ENCODE results near the gene GGNBP2. TPM values are rescaled to one million over a fixed set of nuclear protein-coding genes. Genes with fewer than 3 reads are reported as not detected.

Gene GGNBP2
- polyA plus RNA-seq, 1 of the 3 experiments (the other 2 are of a cell fraction): 79.3 TPM

GRCh38 chr17:36594626-36595401 is 50.1 kb downstream of the GGNBP2 start:
- no peak overlapping the region for H3K27ac ChIP-seq (ENCODE audit: low read depth in 2 of 2, low read length in 1 of 2)
- H4K20me1 ChIP-seq (ENCODE audit: insufficient read depth): no peaks in the 10 kb centered on the region
- ChIA-PET POLR2A (no interaction called here), CTCF (interaction anchor here (3.4 kb wide), 1 partner anchor 8 kb away, joined by 15 read pairs; no protein-coding TSS in a partner anchor)
- H3K4me3 ChIP-seq (ENCODE audit: low read depth in 2 of 2, low read length in 1 of 2): no peak overlapping the region
- H3F3A ChIP-seq (replicated peaks; ENCODE audit: insufficient read depth): peaks cover 10% of the 10 kb centered on the region
- WGBS (ENCODE audit: low lambda C conversion rate): 83% methylated on average over 13 of the region's 13 CpGs
- H3K79me2 ChIP-seq (ENCODE audit: insufficient read depth): peaks cover 13% of the 10 kb centered on the region; the same call in 1 of the 2 replicates
- peaks cover 0 to 15% of the 10 kb centered on the region in 2 experiments; a peak in 1 of 4 replicates for H3K4me1 ChIP-seq (ENCODE audit: control insufficient read depth in 1 of 2, insufficient read depth in 2 of 2, low read depth in 1 of 2, low read length in 1 of 2)
- no peak for DNase-seq
- no peaks in the 10 kb centered on the region for H3K9me2 ChIP-seq
- H3K36me3 ChIP-seq (replicated peaks in 1 of 2; ENCODE audit: control insufficient read depth in 1 of 2, insufficient read depth in 2 of 2, low read length in 1 of 2): peaks cover under 1 to 18% of the 10 kb centered on the region in 2 experiments
- no peak for TF ChIP-seq TAF1 (IDR thresholded peaks at IDR 0.05; ENCODE audit: borderline replicate concordance, low read depth, low read length)
- TF ChIP-seq RFX5 (IDR thresholded peaks at IDR 0.05; ENCODE audit: low read length): no peak
- TF ChIP-seq ELF1 (IDR thresholded peaks at IDR 0.05): no peak
- no peak for TF ChIP-seq TCF12 (IDR thresholded peaks at IDR 0.05)
- TF ChIP-seq GABPA (IDR thresholded peaks at IDR 0.05; ENCODE audit: low read depth): no peak
- TF ChIP-seq FOXJ3 (CRISPR knock-in tag; IDR thresholded peaks at IDR 0.05): no peak
- TF ChIP-seq NFIC (IDR thresholded peaks at IDR 0.05; ENCODE audit: borderline replicate concordance): no peak
- TF ChIP-seq SMC3 (IDR thresholded peaks at IDR 0.05; ENCODE audit: low read depth, low read length): no peak
- TF ChIP-seq, protein P1, sequence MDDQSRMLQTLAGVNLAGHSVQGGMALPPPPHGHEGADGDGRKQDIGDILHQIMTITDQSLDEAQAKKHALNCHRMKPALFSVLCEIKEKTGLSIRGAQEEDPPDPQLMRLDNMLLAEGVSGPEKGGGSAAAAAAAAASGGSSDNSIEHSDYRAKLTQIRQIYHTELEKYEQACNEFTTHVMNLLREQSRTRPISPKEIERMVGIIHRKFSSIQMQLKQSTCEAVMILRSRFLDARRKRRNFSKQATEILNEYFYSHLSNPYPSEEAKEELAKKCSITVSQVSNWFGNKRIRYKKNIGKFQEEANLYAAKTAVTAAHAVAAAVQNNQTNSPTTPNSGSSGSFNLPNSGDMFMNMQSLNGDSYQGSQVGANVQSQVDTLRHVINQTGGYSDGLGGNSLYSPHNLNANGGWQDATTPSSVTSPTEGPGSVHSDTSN (IDR thresholded peaks at IDR 0.05): no peak
- no peak for TF ChIP-seq REST (IDR thresholded peaks at IDR 0.05; ENCODE audit: low read depth, low read length)
- H3K4me2 ChIP-seq: no peak overlapping the region
- no peaks in the 10 kb centered on the region for H3K27me3 ChIP-seq (ENCODE audit: insufficient read depth)
- no peak overlapping the region for H2AFZ ChIP-seq (ENCODE audit: low read depth)
- H3K9ac ChIP-seq: no peak overlapping the region
- no peaks in the 10 kb centered on the region for H3K9me3 ChIP-seq

DNA sequence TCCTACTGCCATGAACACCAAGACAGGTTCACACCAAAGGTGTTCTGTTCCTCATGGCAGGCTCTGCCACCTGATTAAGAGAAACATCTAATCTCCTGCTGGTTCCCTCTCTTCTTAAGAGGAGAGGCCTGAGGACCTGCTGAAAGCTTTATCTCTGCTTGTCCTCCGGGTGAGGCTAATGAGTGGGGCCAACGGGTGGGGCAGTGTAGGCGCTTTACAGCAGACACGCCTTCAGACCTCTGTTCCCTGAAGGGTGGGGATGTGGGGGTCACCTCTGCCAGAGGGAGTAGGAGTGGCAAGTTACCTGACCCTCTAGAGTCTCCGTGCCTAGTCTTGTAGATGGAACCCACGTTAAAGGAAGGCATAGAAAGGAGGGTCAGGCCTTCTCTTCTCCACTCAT is 52.5 kb downstream of the GGNBP2 start:
- Histone ChIP-seq H3K27me3 (ENCODE audit: insufficient read depth) (no peaks in the 10 kb centered on the region), H3K9me3 (no peaks in the 10 kb centered on the region), H3K79me2 (ENCODE audit: insufficient read depth) (peaks cover 19% of the 10 kb centered on the region; the same call in 1 of the 2 replicates), H3K9me2 (no peaks in the 10 kb centered on the region), H3K4me2 (no peak overlapping the region), H3K27ac (ENCODE audit: low read depth in 2 of 2, low read length in 1 of 2) (no peak overlapping the region), H2AFZ (ENCODE audit: low read depth) (no peak overlapping the region), H3K4me3 (ENCODE audit: low read depth in 2 of 2, low read length in 1 of 2) (no peak overlapping the region), H3F3A (replicated peaks; ENCODE audit: insufficient read depth) (peaks cover 6% of the 10 kb centered on the region), H3K4me1 (ENCODE audit: control insufficient read depth in 1 of 2, insufficient read depth in 2 of 2, low read depth in 1 of 2, low read length in 1 of 2) (peaks cover 0 to 21% of the 10 kb centered on the region in 2 experiments; a peak in 1 of 4 replicates), H3K36me3 (replicated peaks in 1 of 2; ENCODE audit: control insufficient read depth in 1 of 2, insufficient read depth in 2 of 2, low read length in 1 of 2) (peaks cover 0 to 11% of the 10 kb centered on the region in 2 experiments), H3K9ac (no peak overlapping the region), H4K20me1 (ENCODE audit: insufficient read depth) (no peaks in the 10 kb centered on the region)
- TF ChIP-seq USF1 (IDR thresholded peaks at IDR 0.05; ENCODE audit: borderline replicate concordance, low read depth) (no peak), TCF12 (IDR thresholded peaks at IDR 0.05) (no peak), SIN3A (IDR thresholded peaks at IDR 0.05; ENCODE audit: borderline replicate concordance, low read depth, low read length) (no peak), RFX5 (IDR thresholded peaks at IDR 0.05; ENCODE audit: low read length) (no peak), RXRA (IDR thresholded peaks at IDR 0.05; ENCODE audit: borderline replicate concordance, low read depth) (no peak), YY1 (IDR thresholded peaks at IDR 0.05; ENCODE audit: low read depth) (no peak), FOXM1 (IDR thresholded peaks at IDR 0.05; ENCODE audit: low read depth) (no peak)
- CTCF ChIA-PET: interaction anchor here (1.4 kb wide), 1 partner anchor 28 kb away, joined by 3 read pairs; no protein-coding TSS in a partner anchor
- WGBS (ENCODE audit: low lambda C conversion rate): 92% methylated on average over 6 of the region's 6 CpGs
- DNase-seq: no peak
- POLR2A ChIA-PET: no interaction called here
